DND-41 (cell line): ENCODE data around the gene ARID5A.

ENCODE experiments used
- ATAC-seq: fragments of 200-7000 bp; cut with Tn5 transposase; 3 replicates; pipeline ENCODE4 v1.9.1; 2021; ENCODE audit warnings: low read depth; ENCODE audit not compliant: insufficient read depth
- DNase-seq: peaks from one replicate; pipeline ENCODE4 v3.0.0-alpha.2; 2020
- H2AFZ ChIP-seq: 2 replicates; pipeline ENCODE4 v1.6.0; 2012; ENCODE audit warnings: low read depth, low read length
- H3K27ac ChIP-seq: 2 replicates; pipeline ENCODE4 v1.5.1; 2012; ENCODE audit warnings: low read length, inconsistent platforms
- H3K27me3 ChIP-seq: fragments of 200-600 bp; sonication (generic); 2 replicates; pipeline ENCODE4 v1.6.0; 2012; ENCODE audit warnings: low read length, mild to moderate bottlenecking, inconsistent platforms; ENCODE audit not compliant: insufficient read depth, poor library complexity
- H3K36me3 ChIP-seq: 2 replicates; pipeline ENCODE4 v1.5.1; 2012; ENCODE audit warnings: low read length, inconsistent platforms; ENCODE audit not compliant: insufficient read depth
- H3K4me1 ChIP-seq: 2 replicates; pipeline ENCODE4 v1.5.1; 2012; ENCODE audit warnings: mild to moderate bottlenecking, low read length; ENCODE audit not compliant: insufficient read depth
- H3K4me2 ChIP-seq: 2 replicates; pipeline ENCODE4 v1.6.0; 2012; ENCODE audit warnings: mild to moderate bottlenecking, moderate library complexity, low read length, inconsistent platforms; ENCODE audit not compliant: insufficient read depth
- H3K4me3 ChIP-seq, 2 experiments: fragments of 200-600 bp in 1 of 2; shearing (Covaris generic) in 1 of 2; 2 replicates each; pipeline ENCODE4 v1.5.1; 2012 to 2016; ENCODE audit warnings: inconsistent platforms in 2 of 2, low read length in 2 of 2, mild to moderate bottlenecking in 2 of 2, low read depth in 1 of 2, moderate library complexity in 1 of 2
- H3K79me2 ChIP-seq: 2 replicates; pipeline ENCODE4 v1.6.0; 2012; ENCODE audit warnings: low read length, inconsistent platforms; ENCODE audit not compliant: insufficient read depth
- H3K9ac ChIP-seq: 2 replicates; pipeline ENCODE4 v1.6.0; 2012; ENCODE audit warnings: low read depth, mild to moderate bottlenecking, inconsistent platforms, low read length, moderate library complexity
- H3K9me3 ChIP-seq: 2 replicates; pipeline ENCODE4 v1.5.1; 2012; ENCODE audit warnings: low read length, moderate library complexity, mild to moderate bottlenecking, inconsistent platforms; ENCODE audit not compliant: insufficient read depth, severe bottlenecking
- H4K20me1 ChIP-seq: 2 replicates; pipeline ENCODE4 v1.6.0; 2012; ENCODE audit warnings: low read length; ENCODE audit not compliant: insufficient read depth
- CTCF ChIP-seq: IDR thresholded peaks from 2 replicates; pipeline ENCODE4 v1.5.1; 2012; ENCODE audit warnings: borderline replicate concordance, low read length, moderate library complexity, mild to moderate bottlenecking; ENCODE audit not compliant: poor library complexity, severe bottlenecking; ENCODE audit errors: extremely low read depth
- EZH2 ChIP-seq: IDR thresholded peaks from 3 replicates; pipeline ENCODE4 v1.6.1; 2012; ENCODE audit warnings: borderline replicate concordance, low read depth, mild to moderate bottlenecking, moderate library complexity, low read length, inconsistent platforms; ENCODE audit not compliant: severe bottlenecking

The ARID5A gene

GRCh38 chr2:96500385-96501066 lies 36.0 kb upstream of the ARID5A start:
- H3K4me1 ChIP-seq = no peaks in the 10 kb centered on the region
- TF ChIP-seq CTCF (no peak), EZH2 (no peak)
- H3K79me2 ChIP-seq = no peaks in the 10 kb centered on the region
- no peaks in the 10 kb centered on the region; the same call in 1 of the 2 replicates for H4K20me1 ChIP-seq
- DNase-seq (no peak), ATAC-seq (no peak)
- H3K9ac ChIP-seq = no peak overlapping the region
- H3K9me3 ChIP-seq = no peaks in the 10 kb centered on the region
- H3K27me3 ChIP-seq = peaks cover 8% of the 10 kb centered on the region
- H3K4me3 ChIP-seq = no peak overlapping the region
- no peak overlapping the region for H3K4me2 ChIP-seq
- no peak overlapping the region for H3K27ac ChIP-seq
- no peaks in the 10 kb centered on the region for H3K36me3 ChIP-seq
- H2AFZ ChIP-seq = no peak overlapping the region

DNA sequence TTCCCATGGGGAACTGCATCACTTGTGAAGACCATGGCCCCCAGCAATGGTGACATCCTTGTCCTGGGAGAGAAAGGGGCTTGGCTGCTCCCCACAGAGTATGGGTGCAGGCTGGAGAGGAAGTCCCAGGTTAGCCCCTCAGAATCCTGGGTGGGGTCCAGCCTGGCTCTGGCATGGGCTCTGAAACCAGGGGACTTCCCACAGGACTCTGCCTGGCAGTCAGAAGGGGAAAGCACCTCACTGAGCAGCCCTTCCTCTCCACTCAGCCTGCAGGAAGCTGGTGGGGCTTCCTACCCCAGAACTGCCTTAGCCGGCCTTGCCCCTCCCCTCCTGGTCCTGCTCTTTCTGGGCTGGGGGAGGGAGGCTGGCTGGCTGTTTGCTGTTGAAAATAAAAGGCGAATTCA lies 35.1 kb upstream of the ARID5A start:
- H3K4me3 ChIP-seq = no peak overlapping the region
- H3K9ac ChIP-seq = no peak overlapping the region
- peak; percentile 59; the same call in 2 of the 3 replicates for ATAC-seq
- H3K36me3 ChIP-seq = no peaks in the 10 kb centered on the region
- H2AFZ ChIP-seq = no peak overlapping the region
- H3K4me2 ChIP-seq = no peak overlapping the region
- H3K79me2 ChIP-seq = no peaks in the 10 kb centered on the region
- H3K9me3 ChIP-seq = no peaks in the 10 kb centered on the region
- H3K27me3 ChIP-seq = peaks cover 8% of the 10 kb centered on the region
- H3K4me1 ChIP-seq = no peaks in the 10 kb centered on the region
- no peaks in the 10 kb centered on the region; the same call in none of the 2 replicates for H4K20me1 ChIP-seq
- DNase-seq = no peak
- no peak for TF ChIP-seq EZH2
- TF ChIP-seq CTCF = no peak
- no peak overlapping the region for H3K27ac ChIP-seq

- H3K9ac ChIP-seq = no peak overlapping the region
- H4K20me1 ChIP-seq = no peaks in the 10 kb centered on the region; the same call in none of the 2 replicates
- H3K9me3 ChIP-seq = no peaks in the 10 kb centered on the region
- no peak for ATAC-seq
- TF ChIP-seq CTCF (no peak), EZH2 (no peak)
- H3K27me3 ChIP-seq = peaks cover 8% of the 10 kb centered on the region
- no peak for DNase-seq
- no peak overlapping the region for H3K4me2 ChIP-seq
- H3K36me3 ChIP-seq = no peaks in the 10 kb centered on the region
- H3K79me2 ChIP-seq = no peaks in the 10 kb centered on the region
- no peak overlapping the region for H3K27ac ChIP-seq
- H2AFZ ChIP-seq = no peak overlapping the region
- no peak overlapping the region for H3K4me3 ChIP-seq
- H3K4me1 ChIP-seq = no peaks in the 10 kb centered on the region
Observed at GRCh38 chr2:96501886-96502810, 34.4 kb upstream of the ARID5A start.
